ENCODE results near the gene DAPK3. TPM values are rescaled to one million over a fixed set of nuclear protein-coding genes. Genes with fewer than 3 reads are reported as not detected.

Gene DAPK3
- polyA plus RNA-seq, 3 donors: 13.7 to 32.1 (median 21.8) TPM

GRCh38 chr19:4010808-4011110, 39.9 kb upstream of the DAPK3 start:
- TF ChIP-seq CTCF (IDR thresholded peaks at IDR 0.05): no peak
- Histone ChIP-seq H3K4me3 (replicated peaks in 1 of 3; ENCODE audit: low read depth in 2 of 3, low read length in 3 of 3) (no peak overlapping the region), H3K27me3 (ENCODE audit: control insufficient read depth in 2 of 2, insufficient read depth in 2 of 2, low read length in 2 of 2) (no peaks in the 10 kb centered on the region), H3K27ac (ENCODE audit: low read depth in 1 of 2, low read length in 2 of 2) (no peak overlapping the region), H2AFZ (ENCODE audit: insufficient read depth, low read depth, low read length, poor library complexity, severe bottlenecking) (no peak overlapping the region), H3K36me3 (replicated peaks in 1 of 2; ENCODE audit: control insufficient read depth in 1 of 2, insufficient read depth in 2 of 2, low read length in 2 of 2) (peaks cover 33 to 52% of the 10 kb centered on the region in 2 donors), H3K9ac (ENCODE audit: insufficient read depth, low read length, poor library complexity, severe bottlenecking) (no peak overlapping the region), H3K4me1 (ENCODE audit: control insufficient read depth in 1 of 2, insufficient read depth in 2 of 2, low read length in 2 of 2) (peaks cover 19 to 40% of the 10 kb centered on the region in 2 donors), H3K9me3 (replicated peaks in 1 of 2; ENCODE audit: control insufficient read depth in 1 of 2, insufficient read depth in 1 of 2, low read length in 2 of 2) (no peaks in the 10 kb centered on the region), H4K20me1 (ENCODE audit: insufficient read depth, low read length) (peaks cover 77% of the 10 kb centered on the region), H3K79me2 (ENCODE audit: insufficient read depth, low read length) (peaks cover 82% of the 10 kb centered on the region), H3K4me2 (replicated peaks; ENCODE audit: extremely low read depth, low read length, poor library complexity, severe bottlenecking) (no peak overlapping the region)
- Mint-ChIP-seq H3K27me3 (ENCODE audit: low read depth in 3 of 3) (peaks cover 0 to 1% (median 0%) of the 10 kb centered on the region in 3 donors), H3K4me1 (peaks cover 38% of the 10 kb centered on the region), H3K4me3 (no peak overlapping the region), H3K9me3 (no peaks in the 10 kb centered on the region), H3K36me3 (peaks cover 22 to 49% of the 10 kb centered on the region in 2 donors), H3K27ac (no peak overlapping the region)
- intact Hi-C loops (cut with micrococcal nuclease): no loop called here
- 97% methylated on average over 13 of the region's 14 CpGs for WGBS (ENCODE audit: insufficient coverage)
- no peak for DNase-seq

DNA sequence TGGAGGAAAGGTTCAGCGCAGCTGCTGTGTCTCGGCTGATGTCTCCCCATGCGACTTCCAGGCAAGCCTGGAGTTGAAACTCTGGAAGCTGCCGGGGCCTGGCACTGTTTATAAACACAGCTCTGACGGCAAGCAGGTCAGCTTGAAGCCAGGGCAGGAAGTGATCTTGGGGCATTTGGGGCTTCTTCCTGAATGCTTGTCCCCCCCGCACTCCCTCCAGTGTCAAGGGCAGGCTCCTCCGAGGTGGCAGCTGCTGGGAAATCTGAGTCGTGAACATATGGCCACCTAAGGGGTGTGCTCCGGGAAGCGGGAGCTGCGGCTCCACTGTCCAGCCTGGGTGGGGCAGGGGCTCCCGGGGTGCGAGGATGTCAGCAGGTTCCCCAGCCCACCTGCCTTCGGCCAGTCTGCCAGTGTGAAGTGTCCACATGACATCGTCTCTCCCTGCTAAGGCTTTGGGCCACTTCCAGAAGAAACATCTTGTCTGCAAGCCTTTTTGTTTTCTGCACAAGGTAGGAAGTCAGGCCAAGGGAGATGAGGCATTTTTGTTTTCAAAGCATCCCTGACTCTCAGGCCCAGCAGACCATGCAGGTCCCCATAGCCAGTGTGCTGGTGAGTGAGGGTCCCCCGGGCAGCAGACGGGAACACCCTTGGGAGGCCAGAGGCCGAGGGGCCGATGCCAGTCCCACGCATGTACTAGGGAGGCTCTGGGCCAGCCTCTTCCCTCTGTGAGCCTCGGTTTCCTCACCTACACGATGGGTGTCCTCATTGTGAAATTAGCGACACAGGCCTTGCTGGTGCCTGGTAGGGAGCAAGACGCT, 39.3 kb upstream of the DAPK3 start:
- no peak overlapping the region for H3K27ac Mint-ChIP-seq
- Histone ChIP-seq H3K79me2 (ENCODE audit: insufficient read depth, low read length) (peaks cover 76% of the 10 kb centered on the region), H3K27ac (ENCODE audit: low read depth in 1 of 2, low read length in 2 of 2) (no peak overlapping the region), H3K4me1 (ENCODE audit: control insufficient read depth in 1 of 2, insufficient read depth in 2 of 2, low read length in 2 of 2) (peaks cover 19 to 40% of the 10 kb centered on the region in 2 donors), H3K4me2 (replicated peaks; ENCODE audit: extremely low read depth, low read length, poor library complexity, severe bottlenecking) (no peak overlapping the region), H4K20me1 (ENCODE audit: insufficient read depth, low read length) (peaks cover 72% of the 10 kb centered on the region), H3K9ac (ENCODE audit: insufficient read depth, low read length, poor library complexity, severe bottlenecking) (no peak overlapping the region), H3K27me3 (ENCODE audit: control insufficient read depth in 2 of 2, insufficient read depth in 2 of 2, low read length in 2 of 2) (no peaks in the 10 kb centered on the region), H3K36me3 (replicated peaks in 1 of 2; ENCODE audit: control insufficient read depth in 1 of 2, insufficient read depth in 2 of 2, low read length in 2 of 2) (peaks cover 27 to 47% of the 10 kb centered on the region in 2 donors), H3K4me3 (replicated peaks in 1 of 3; ENCODE audit: low read depth in 2 of 3, low read length in 3 of 3) (no peak overlapping the region), H2AFZ (ENCODE audit: insufficient read depth, low read depth, low read length, poor library complexity, severe bottlenecking) (no peak overlapping the region), H3K9me3 (replicated peaks in 1 of 2; ENCODE audit: control insufficient read depth in 1 of 2, insufficient read depth in 1 of 2, low read length in 2 of 2) (no peaks in the 10 kb centered on the region)
- peaks cover 0 to 2% (median 0%) of the 10 kb centered on the region in 7 donors for H3K9me3 Mint-ChIP-seq
- intact Hi-C loops (cut with micrococcal nuclease): loop anchor here (5.0 to 10.0 kb wide), 2 partner anchors 52 to 115 kb away; partner anchors contain the start of gene MAP2K2 (in 1 of the 2)
- H3K4me1 Mint-ChIP-seq: peaks cover 36% of the 10 kb centered on the region
- no peak overlapping the region for H3K4me3 Mint-ChIP-seq
- 91% methylated on average over 21 of the region's 24 CpGs for WGBS (ENCODE audit: insufficient coverage)
- peaks cover 0 to 1% (median 0%) of the 10 kb centered on the region in 3 donors for H3K27me3 Mint-ChIP-seq (ENCODE audit: low read depth in 3 of 3)
- no peak for TF ChIP-seq CTCF (IDR thresholded peaks at IDR 0.05)
- peaks cover 22 to 43% of the 10 kb centered on the region in 2 donors for H3K36me3 Mint-ChIP-seq
- DNase-seq: peak in 1 of 3 donors; percentile 4
